Gastroesophageal sphincter (tissue), 4 donors: ENCODE data around the gene SLFN12L. TPM values are rescaled to one million over a fixed set of nuclear protein-coding genes. Genes with fewer than 3 reads are reported as not detected.

Experiments used
- ATAC-seq: fragments of 150-250 bp; one replicate; pipeline ENCODE4 v1.9.1; 2016; ENCODE audit warnings: mild to moderate bottlenecking, moderate library complexity
- H3K27ac ChIP-seq, 4 donors: fragments of 200-600 bp; sonication (generic) in 3 of 4; 1 replicate in 3 of 4; 2 replicates in 1 of 4; pipeline ENCODE4 v1.5.1; 2016 to 2019
- H3K27me3 ChIP-seq: fragments of 200-600 bp; sonication (generic); one replicate; pipeline ENCODE4 v1.5.1; 2019
- H3K36me3 ChIP-seq, 2 donors: fragments of 200-600 bp; sonication (generic); one replicate each; pipeline ENCODE4 v1.5.1; 2019; ENCODE audit warnings: control low read depth in 1 of 2
- H3K4me1 ChIP-seq, 3 donors: fragments of 200-600 bp; sonication (generic); 1 replicate in 2 of 3; 2 replicates in 1 of 3; pipeline ENCODE4 v1.5.1; 2016 to 2019; ENCODE audit warnings: control low read depth in 2 of 3
- H3K4me3 ChIP-seq, 2 donors: fragments of 200-600 bp; sonication (generic); one replicate each; pipeline ENCODE4 v1.5.1; 2019; ENCODE audit warnings: mild to moderate bottlenecking in 1 of 2, moderate library complexity in 1 of 2
- H3K9me3 ChIP-seq, 3 donors: fragments of 200-600 bp; sonication (generic); one replicate each; pipeline ENCODE4 v1.5.1; 2017 to 2019; ENCODE audit warnings: control low read depth in 2 of 3
- EP300 ChIP-seq: sonication (generic); formaldehyde crosslinking; IDR thresholded peaks from one replicate; pipeline ENCODE4 v1.6.1; 2017; ENCODE audit warnings: antibody characterized with exemption, mild to moderate bottlenecking
- POLR2A ChIP-seq, 2 donors: fragments of 450-650 bp; IDR thresholded peaks; one replicate each; pipeline ENCODE4 v1.6.1; 2017; ENCODE audit warnings: antibody characterized with exemption in 2 of 2, mild to moderate bottlenecking in 2 of 2, moderate library complexity in 1 of 2
- POLR2AphosphoS5 ChIP-seq: sonication (generic); formaldehyde crosslinking; IDR thresholded peaks from one replicate; pipeline ENCODE4 v1.6.1; 2017; ENCODE audit warnings: antibody characterized with exemption
- WGBS, 2 donors: methylation state at CpG; one replicate each; pipeline ENCODE4 v1.1.5; 2018; ENCODE audit warnings: low coverage in 1 of 2; 5-methylcytosine and 5-hydroxymethylcytosine counted together
- total RNA-seq, 4 donors: library from RNA; depleted of rRNA; stranded (reverse); fragments of >200 nt; gene quantifications; one replicate each; pipeline ENCODE4 v1.1.0, GENCODE V29; 2016
- TF ChIP-seq, protein P1 (sequence below), 4 experiments: fragments of 200-600 bp in 2 of 4; fragments of 450-650 bp in 2 of 4; sonication (generic) in 1 of 4; IDR thresholded peaks; one replicate each; pipeline ENCODE4 v1.5.1; 2017 to 2019; ENCODE audit warnings: antibody characterized with exemption in 4 of 4, mild to moderate bottlenecking in 2 of 4, moderate library complexity in 2 of 4

SLFN12L gene
- total RNA-seq, 4 donors from 2014 or later: 0.17 to 1.9 (median 0.92) TPM

DNA sequence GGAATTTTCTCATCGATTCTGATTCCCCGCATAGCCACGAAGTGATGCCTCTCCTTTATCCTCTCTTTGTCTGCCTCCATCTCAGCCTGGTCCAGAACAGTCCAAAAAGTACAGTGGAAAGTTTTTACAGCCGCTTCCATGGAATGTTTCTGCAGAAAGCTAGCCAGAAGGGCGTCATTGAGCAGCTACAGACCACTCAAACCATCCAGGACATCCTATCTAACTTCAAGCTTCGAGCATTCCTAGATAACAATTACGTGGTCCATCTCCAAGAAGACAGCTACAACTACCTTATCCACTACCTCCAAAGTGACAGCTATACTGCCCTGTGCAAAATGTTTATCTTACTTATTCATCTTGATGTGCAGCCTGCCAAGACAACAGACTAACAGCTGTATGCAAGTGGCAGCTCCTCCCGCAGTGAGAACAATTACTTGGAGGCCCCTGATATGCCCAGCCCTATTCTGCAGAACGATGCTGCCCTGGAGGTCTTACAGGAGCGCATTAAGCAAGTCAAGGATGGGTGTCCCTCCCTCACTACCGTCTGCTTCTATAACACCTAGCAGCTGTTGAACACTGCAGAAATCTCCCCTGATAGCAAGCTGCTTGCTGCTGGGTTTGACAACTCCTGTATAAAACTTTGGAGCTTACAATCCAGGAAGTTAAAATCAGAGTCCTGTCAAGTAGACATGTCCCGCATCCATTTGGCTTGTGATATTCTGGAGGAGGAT lies 38.9 kb downstream of the SLFN12L start:
- peaks cover 0 to 7% (median 4%) of the 10 kb centered on the region in 3 donors for H3K4me1 ChIP-seq
- H3K36me3 ChIP-seq: no peaks in the 10 kb centered on the region
- peak overlapping the region in 1 of 2 donors; percentile 23 for H3K4me3 ChIP-seq
- no peak for ATAC-seq
- H3K27me3 ChIP-seq: peaks cover 93% of the 10 kb centered on the region
- H3K9me3 ChIP-seq: no peaks in the 10 kb centered on the region
- TF ChIP-seq POLR2AphosphoS5 (no peak), EP300 (no peak), POLR2A (IDR thresholded peaks at IDR 0.05) (no peak)
- TF ChIP-seq, protein P1, sequence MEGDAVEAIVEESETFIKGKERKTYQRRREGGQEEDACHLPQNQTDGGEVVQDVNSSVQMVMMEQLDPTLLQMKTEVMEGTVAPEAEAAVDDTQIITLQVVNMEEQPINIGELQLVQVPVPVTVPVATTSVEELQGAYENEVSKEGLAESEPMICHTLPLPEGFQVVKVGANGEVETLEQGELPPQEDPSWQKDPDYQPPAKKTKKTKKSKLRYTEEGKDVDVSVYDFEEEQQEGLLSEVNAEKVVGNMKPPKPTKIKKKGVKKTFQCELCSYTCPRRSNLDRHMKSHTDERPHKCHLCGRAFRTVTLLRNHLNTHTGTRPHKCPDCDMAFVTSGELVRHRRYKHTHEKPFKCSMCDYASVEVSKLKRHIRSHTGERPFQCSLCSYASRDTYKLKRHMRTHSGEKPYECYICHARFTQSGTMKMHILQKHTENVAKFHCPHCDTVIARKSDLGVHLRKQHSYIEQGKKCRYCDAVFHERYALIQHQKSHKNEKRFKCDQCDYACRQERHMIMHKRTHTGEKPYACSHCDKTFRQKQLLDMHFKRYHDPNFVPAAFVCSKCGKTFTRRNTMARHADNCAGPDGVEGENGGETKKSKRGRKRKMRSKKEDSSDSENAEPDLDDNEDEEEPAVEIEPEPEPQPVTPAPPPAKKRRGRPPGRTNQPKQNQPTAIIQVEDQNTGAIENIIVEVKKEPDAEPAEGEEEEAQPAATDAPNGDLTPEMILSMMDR (IDR thresholded peaks at IDR 0.05): no peak
- WGBS, 2 donors: 10 to 22% methylated on average over 8 to 10 of the region's 12 CpGs
- H3K27ac ChIP-seq: no peak overlapping the region

DNA sequence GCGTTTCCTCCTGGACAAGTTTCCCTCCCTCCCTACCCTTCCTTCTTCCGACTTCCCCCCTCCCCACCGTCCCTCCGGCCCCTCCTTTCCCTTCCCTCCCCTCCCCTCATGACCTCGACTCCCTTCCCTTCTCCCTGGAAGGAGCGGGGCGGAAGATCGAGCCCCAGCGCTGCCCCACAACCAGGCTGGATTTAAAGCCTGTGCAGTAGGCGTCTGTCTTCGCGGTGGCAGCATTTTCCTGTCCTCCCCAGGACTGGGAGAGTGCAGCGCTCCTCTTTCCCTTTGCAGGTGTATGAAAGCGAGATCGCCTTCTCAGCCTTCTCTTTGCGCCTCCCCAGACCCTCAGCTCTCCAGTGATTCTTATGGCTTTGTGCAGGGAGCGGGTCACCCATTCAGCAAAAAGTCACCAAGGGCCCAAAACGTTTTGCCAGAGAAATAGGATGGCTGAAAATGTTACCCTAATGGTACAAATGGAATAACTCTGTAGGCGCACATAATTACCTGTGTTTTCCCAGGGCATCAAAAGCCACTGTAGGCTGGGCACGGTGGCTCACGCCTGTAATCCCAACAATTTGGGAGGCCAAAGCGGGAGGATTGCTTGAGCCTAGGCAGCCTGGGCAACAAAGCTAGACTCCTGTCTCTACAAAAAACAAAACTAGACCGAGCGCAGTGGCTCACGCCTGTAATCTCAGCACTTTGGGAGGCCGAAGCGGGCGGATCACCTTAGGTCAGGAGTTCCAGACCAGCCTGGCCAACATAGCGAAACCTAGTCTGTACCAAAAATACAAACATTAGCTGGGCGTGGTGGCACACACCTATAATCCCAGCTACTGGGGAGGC lies 40.8 kb downstream of the SLFN12L start:
- WGBS, 2 donors: 6 to 19% methylated on average over 8 to 19 of the region's 30 CpGs
- no peak for ATAC-seq
- Histone ChIP-seq H3K4me1 (peaks cover 0 to 7% (median 4%) of the 10 kb centered on the region in 3 donors), H3K27me3 (peaks cover 100% of the 10 kb centered on the region), H3K27ac (no peak overlapping the region), H3K36me3 (no peaks in the 10 kb centered on the region), H3K9me3 (no peaks in the 10 kb centered on the region), H3K4me3 (peak overlapping the region in 1 of 2 donors; percentile 12)
- no peak for TF ChIP-seq EP300
- TF ChIP-seq POLR2AphosphoS5: no peak
- TF ChIP-seq, protein P1 (IDR thresholded peaks at IDR 0.05): no peak
- TF ChIP-seq POLR2A (IDR thresholded peaks at IDR 0.05): no peak

DNA sequence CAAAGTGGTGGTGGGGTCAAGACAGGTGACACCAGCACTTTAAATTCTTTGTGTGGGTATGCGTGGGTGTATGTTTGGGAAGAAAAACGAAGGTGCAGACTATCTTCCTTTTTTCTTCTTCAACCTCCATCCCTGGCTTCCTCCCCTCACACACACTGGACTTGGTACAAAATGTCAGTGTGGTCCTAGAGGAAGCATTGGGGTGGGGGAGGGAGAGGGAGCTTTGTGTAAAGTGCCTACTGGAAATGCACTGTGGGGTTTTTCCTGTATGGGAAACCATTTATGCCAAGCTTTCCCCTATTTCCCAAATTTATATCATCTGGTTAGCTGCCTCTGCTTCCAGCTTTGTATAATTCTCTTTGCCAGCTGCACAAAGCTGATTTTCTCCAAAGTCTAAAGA lies 44.4 kb downstream of the SLFN12L start:
- peaks cover 100% of the 10 kb centered on the region for H3K27me3 ChIP-seq

DNA sequence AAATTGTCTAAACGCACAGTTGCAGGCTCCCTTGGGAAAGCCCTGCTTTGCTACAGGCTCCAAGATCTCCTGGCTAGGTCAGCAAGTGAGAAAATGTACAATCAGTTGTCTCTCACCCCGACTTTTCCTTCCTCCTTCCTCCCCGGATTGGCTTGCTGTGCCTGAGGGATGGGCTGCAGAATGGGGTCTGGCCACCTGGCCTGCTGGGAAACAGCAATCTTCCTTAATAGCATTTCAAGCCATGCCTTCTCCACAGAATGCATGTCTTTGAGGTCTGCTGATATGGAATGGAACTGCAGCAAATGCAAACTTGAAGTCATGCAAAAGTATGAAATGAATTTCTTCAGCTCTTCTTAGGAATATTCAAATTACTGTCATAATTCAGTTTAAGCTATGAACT lies 46.1 kb downstream of the SLFN12L start:
- Histone ChIP-seq H3K9me3 (peaks cover 0 to 14% (median 0%) of the 10 kb centered on the region in 3 donors), H3K4me3 (no peak overlapping the region), H3K4me1 (peaks cover 0 to 21% (median 11%) of the 10 kb centered on the region in 3 donors), H3K36me3 (no peaks in the 10 kb centered on the region), H3K27me3 (peaks cover 100% of the 10 kb centered on the region), H3K27ac (no peak overlapping the region)
- TF ChIP-seq POLR2AphosphoS5 (no peak), POLR2A (IDR thresholded peaks at IDR 0.05) (no peak), EP300 (no peak)
- TF ChIP-seq, protein P1 (IDR thresholded peaks at IDR 0.05): no peak
- no peak for ATAC-seq
- WGBS, 2 donors: 0 to 17% methylated on average over 2 to 3 of the region's 3 CpGs

More for the DNA sequence above, 44.4 kb downstream of the SLFN12L start:
- TF ChIP-seq POLR2AphosphoS5: no peak
- no peak for TF ChIP-seq POLR2A (IDR thresholded peaks at IDR 0.05)
- TF ChIP-seq, protein P1 (IDR thresholded peaks at IDR 0.05): no peak
- TF ChIP-seq EP300: no peak
- Histone ChIP-seq H3K4me1 (peaks cover 0 to 12% (median 6%) of the 10 kb centered on the region in 3 donors), H3K27ac (no peak overlapping the region), H3K4me3 (no peak overlapping the region), H3K36me3 (no peaks in the 10 kb centered on the region), H3K9me3 (peaks cover 0 to 9% (median 0%) of the 10 kb centered on the region in 3 donors)
- no peak for ATAC-seq
- WGBS, 2 donors: 17% methylated on average over 2 of the region's 2 CpGs; no CpG with 5 or more reads in 1 of the 2 donors
